Measurements from ENCODE around the gene CLCN5.

CLCN5 gene

DNA sequence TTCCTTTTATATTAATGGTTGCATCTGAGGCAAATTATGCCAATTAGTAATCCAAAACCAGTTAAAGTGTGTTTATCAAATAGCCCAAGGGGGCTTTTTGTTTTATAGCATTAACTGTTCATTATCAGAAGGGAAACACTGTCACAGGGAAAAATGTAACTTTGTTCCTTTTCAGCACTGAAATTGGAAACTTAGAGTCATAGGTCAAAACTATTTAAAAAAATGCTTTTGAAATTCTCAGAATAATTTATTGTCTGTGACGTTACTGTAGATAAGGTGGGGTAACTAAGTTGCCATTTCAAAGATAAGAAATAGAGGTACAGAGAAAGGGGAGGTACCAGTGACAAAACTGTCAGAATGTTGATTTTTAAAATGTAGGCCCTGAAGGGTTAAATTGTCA lies 149.1 kb downstream of the CLCN5 start:
- TF ChIP-seq, protein P1, sequence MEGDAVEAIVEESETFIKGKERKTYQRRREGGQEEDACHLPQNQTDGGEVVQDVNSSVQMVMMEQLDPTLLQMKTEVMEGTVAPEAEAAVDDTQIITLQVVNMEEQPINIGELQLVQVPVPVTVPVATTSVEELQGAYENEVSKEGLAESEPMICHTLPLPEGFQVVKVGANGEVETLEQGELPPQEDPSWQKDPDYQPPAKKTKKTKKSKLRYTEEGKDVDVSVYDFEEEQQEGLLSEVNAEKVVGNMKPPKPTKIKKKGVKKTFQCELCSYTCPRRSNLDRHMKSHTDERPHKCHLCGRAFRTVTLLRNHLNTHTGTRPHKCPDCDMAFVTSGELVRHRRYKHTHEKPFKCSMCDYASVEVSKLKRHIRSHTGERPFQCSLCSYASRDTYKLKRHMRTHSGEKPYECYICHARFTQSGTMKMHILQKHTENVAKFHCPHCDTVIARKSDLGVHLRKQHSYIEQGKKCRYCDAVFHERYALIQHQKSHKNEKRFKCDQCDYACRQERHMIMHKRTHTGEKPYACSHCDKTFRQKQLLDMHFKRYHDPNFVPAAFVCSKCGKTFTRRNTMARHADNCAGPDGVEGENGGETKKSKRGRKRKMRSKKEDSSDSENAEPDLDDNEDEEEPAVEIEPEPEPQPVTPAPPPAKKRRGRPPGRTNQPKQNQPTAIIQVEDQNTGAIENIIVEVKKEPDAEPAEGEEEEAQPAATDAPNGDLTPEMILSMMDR (IDR thresholded peaks at IDR 0.05; ENCODE audit: control insufficient read depth, extremely low read depth, insufficient read depth): no peak
- no peak overlapping the region for H3K4me3 ChIP-seq (ENCODE audit: low read depth, low read length)
- no peak for DNase-seq (ENCODE audit: low read depth)

DNA sequence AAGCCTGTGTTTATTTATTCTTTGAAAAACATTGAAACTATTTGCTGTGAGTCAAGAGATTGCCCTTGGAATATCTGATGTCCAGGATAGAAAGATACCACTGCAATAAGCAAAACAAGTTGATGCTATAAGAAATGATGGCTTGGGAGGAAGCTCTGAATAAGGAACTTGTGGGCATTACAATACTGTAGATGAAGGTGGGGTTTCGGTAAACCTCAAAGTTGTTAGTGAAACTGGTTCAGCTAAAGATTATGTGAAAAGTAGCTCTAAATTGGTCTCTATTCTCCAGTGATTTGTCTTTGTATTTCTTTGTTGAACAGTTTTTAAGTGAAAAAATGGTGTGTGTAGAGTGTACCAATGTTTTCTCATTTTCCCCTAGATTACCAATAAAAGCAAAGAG lies 149.7 kb downstream of the CLCN5 start:
- no peak for DNase-seq (ENCODE audit: low read depth)
- TF ChIP-seq, protein P1 (IDR thresholded peaks at IDR 0.05; ENCODE audit: control insufficient read depth, extremely low read depth, insufficient read depth): no peak
- no peak overlapping the region for H3K4me3 ChIP-seq (ENCODE audit: low read depth, low read length)

DNA sequence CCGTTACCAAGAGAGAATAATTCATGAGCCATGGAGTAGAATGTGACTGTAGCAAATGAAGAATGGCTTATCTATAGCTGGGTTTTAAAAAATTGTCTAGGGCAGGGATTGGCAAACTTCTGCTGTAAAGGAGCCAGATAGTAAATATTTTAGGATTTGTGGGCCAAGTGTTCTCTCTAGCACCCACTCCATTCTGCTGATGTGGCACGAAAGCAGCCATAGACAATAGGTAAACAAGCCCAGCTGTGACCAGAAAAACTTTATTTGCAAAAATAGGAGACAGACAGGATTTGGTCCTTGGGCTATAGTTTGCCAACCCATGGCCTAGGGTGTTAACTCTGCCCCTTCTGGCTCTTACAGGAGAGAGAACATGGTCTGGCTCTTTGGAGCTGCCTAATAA lies 151.2 kb downstream of the CLCN5 start:
- TF ChIP-seq, protein P1 (IDR thresholded peaks at IDR 0.05; ENCODE audit: control insufficient read depth, extremely low read depth, insufficient read depth): no peak
- DNase-seq (ENCODE audit: low read depth): peak; percentile 40
- H3K4me3 ChIP-seq (ENCODE audit: low read depth, low read length): no peak overlapping the region

DNA sequence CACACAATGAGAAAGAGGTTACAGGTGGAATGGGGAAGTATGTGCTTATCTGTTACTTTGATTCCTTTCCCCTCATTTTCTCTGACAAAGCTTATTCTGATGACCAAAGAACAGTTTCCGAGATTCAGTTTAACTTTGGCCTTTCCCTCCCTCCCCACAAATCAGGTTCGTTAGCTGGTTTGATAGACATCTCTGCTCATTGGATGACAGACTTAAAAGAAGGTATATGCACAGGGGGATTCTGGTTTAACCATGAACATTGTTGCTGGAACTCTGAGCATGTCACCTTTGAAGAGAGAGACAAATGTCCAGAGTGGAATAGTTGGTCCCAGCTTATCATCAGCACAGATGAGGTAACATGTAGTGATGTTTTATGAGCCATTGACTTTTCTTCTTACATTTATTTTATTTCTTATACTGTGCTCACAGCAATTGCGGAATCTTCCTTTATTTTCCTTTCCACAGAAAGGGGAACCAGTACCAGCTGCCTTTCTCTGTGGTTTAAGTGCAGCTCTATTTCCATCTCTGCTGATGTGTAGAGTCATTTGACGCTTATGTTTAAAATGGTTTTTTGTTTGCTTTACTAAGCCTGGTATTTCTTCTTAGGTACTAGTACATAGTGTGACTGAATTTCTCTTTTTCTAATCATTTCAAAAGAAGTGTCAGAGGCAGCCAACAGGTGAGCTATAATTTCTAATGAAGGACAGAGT lies 153.4 kb downstream of the CLCN5 start:
- TF ChIP-seq, protein P1 (IDR thresholded peaks at IDR 0.05; ENCODE audit: control insufficient read depth, extremely low read depth, insufficient read depth): no peak
- DNase-seq (ENCODE audit: low read depth): no peak
- no peak overlapping the region for H3K4me3 ChIP-seq (ENCODE audit: low read depth, low read length)

DNA sequence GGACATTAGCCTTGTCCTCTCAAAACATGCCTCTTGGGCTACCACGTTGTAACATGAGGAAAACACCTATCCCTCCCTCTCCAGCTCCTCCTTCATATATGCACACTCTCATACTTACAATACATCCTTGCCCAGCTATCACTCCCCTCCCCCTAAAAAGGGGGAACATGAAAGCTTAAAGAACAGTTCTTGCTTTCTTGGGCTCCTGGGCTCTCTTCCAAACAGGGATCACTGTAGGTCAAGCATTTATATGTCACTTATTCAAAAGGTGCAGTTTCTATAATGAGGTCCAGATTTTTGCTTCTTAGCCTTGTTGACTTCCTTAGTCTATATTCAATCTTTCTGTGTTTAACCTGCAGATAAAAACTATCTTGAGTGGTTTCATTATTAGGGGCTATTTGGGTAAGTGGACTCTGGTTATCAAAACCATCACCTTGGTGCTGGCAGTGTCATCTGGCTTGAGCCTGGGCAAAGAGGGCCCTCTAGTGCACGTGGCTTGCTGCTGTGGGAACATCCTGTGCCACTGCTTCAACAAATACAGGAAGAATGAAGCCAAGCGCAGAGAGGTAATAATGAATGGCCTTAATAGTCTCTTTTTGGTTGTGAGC lies 159.0 kb downstream of the CLCN5 start:
- TF ChIP-seq, protein P1 (IDR thresholded peaks at IDR 0.05; ENCODE audit: control insufficient read depth, extremely low read depth, insufficient read depth): peak; percentile 86
- DNase-seq (ENCODE audit: low read depth): no peak
- H3K4me3 ChIP-seq (ENCODE audit: low read depth, low read length): no peak overlapping the region

DNA sequence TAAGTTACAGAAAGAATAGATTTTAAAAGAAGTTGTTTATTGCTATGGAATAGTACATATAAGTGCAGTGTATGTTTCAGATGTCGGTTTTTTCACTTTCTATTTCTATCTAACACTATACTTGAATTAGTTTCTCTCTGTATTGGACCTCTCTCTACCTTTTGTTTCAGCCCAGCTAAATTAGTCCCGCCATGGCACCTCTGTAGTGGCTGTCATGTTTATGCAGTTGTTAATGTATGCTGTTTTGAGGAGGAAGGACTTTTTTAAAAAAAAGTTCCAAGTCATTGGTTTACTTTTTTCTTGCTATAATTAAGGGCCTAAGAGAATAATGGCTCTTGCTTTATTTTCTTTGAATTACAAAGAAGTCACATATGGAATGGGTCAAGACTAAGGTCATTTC lies 160.3 kb downstream of the CLCN5 start:
- no peak overlapping the region for H3K4me3 ChIP-seq (ENCODE audit: low read depth, low read length)
- DNase-seq (ENCODE audit: low read depth): no peak
- TF ChIP-seq, protein P1 (IDR thresholded peaks at IDR 0.05; ENCODE audit: control insufficient read depth, extremely low read depth, insufficient read depth): no peak

DNA sequence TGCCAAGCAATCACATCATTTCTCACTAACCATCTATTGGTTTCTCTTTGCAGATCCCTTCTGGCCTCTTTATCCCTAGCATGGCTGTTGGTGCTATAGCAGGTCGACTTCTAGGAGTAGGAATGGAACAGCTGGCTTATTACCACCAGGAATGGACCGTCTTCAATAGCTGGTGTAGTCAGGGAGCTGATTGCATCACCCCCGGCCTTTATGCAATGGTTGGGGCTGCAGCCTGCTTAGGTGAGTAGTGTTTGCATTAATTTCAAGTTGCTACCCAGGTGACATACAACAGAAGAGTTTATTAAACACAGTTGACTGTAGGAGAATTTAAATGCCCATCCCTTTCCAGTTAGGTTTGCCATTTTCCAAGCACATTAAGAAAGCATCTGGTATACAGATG lies 166.2 kb downstream of the CLCN5 start:
- no peak overlapping the region for H3K4me3 ChIP-seq (ENCODE audit: low read depth, low read length)
- no peak for DNase-seq (ENCODE audit: low read depth)
- TF ChIP-seq, protein P1 (IDR thresholded peaks at IDR 0.05; ENCODE audit: control insufficient read depth, extremely low read depth, insufficient read depth): no peak
